ENCODE measurements around the gene IKZF5.
A peak's percentile ranks its signal among the peaks of the same experiment; 100 is the strongest.

IKZF5 gene

GRCh38 chr10:122986335-122986734 is 22.3 kb downstream of the IKZF5 start:
- TF ChIP-seq CTCF (IDR thresholded peaks at IDR 0.05; ENCODE audit: low read depth, low read length), result no peak
- no peak for DNase-seq

GRCh38 chr10:122984708-122985107 is 23.9 kb downstream of the IKZF5 start:
- H3K9me3 ChIP-seq (ENCODE audit: severe bottlenecking), result no peaks in the 10 kb centered on the region
- H3K4me3 ChIP-seq (ENCODE audit: low read depth, low read length), result no peak overlapping the region
- DNase-seq, result no peak
- no peak overlapping the region for H3K27ac ChIP-seq
- no peaks in the 10 kb centered on the region for H3K27me3 ChIP-seq (ENCODE audit: insufficient read depth, low read depth, severe bottlenecking)
- H3K36me3 ChIP-seq, result peaks cover 3% of the 10 kb centered on the region
- TF ChIP-seq CTCF (IDR thresholded peaks at IDR 0.05; ENCODE audit: low read depth, low read length), result no peak

More at GRCh38 chr10:122986335-122986734, 22.3 kb downstream of the IKZF5 start:
- no peaks in the 10 kb centered on the region for H3K9me3 ChIP-seq (ENCODE audit: severe bottlenecking)
- H3K4me3 ChIP-seq (ENCODE audit: low read depth, low read length), result no peak overlapping the region
- H3K27ac ChIP-seq, result no peak overlapping the region
- H3K27me3 ChIP-seq (ENCODE audit: insufficient read depth, low read depth, severe bottlenecking), result no peaks in the 10 kb centered on the region
- peaks cover 3% of the 10 kb centered on the region for H3K36me3 ChIP-seq

GRCh38 chr10:122983898-122984297 is 24.7 kb downstream of the IKZF5 start:
- Histone ChIP-seq H3K27me3 (ENCODE audit: insufficient read depth, low read depth, severe bottlenecking) (no peaks in the 10 kb centered on the region), H3K9me3 (ENCODE audit: severe bottlenecking) (no peaks in the 10 kb centered on the region), H3K27ac (no peak overlapping the region), H3K4me3 (ENCODE audit: low read depth, low read length) (no peak overlapping the region), H3K36me3 (peaks cover 3% of the 10 kb centered on the region)
- DNase-seq, result no peak
- no peak for TF ChIP-seq CTCF (IDR thresholded peaks at IDR 0.05; ENCODE audit: low read depth, low read length)

- Histone ChIP-seq H3K4me3 (ENCODE audit: low read depth, low read length) (peak overlapping the region; percentile 74), H3K27ac (no peak overlapping the region), H3K36me3 (peaks cover 3% of the 10 kb centered on the region; the same call in 1 of the 2 replicates), H3K27me3 (ENCODE audit: insufficient read depth, low read depth, severe bottlenecking) (no peaks in the 10 kb centered on the region), H3K9me3 (ENCODE audit: severe bottlenecking) (no peaks in the 10 kb centered on the region)
- DNase-seq, result no peak
- TF ChIP-seq CTCF (IDR thresholded peaks at IDR 0.05; ENCODE audit: low read depth, low read length), result 0 out of 2 replicates have a peak, but pooled peaks have one; percentile 19
These were observed 27.5 kb downstream of the IKZF5 start for GRCh38 chr10:122981066-122981464.

- peak; percentile 91 for DNase-seq
- peak; percentile 96 for TF ChIP-seq CTCF (IDR thresholded peaks at IDR 0.05; ENCODE audit: low read depth, low read length)
- Histone ChIP-seq H3K27me3 (ENCODE audit: insufficient read depth, low read depth, severe bottlenecking) (no peaks in the 10 kb centered on the region), H3K4me3 (ENCODE audit: low read depth, low read length) (peak within 1 kb of the TSS; percentile 74), H3K27ac (peak within 1 kb of the TSS; percentile 99), H3K36me3 (peaks cover 3% of the 10 kb centered on the region; the same call in 1 of the 2 replicates), H3K9me3 (ENCODE audit: severe bottlenecking) (no peaks in the 10 kb centered on the region)
These were observed 28.2 kb downstream of the IKZF5 start, which contains the start of gene PSTK for GRCh38 chr10:122980209-122981065. Gene PSTK (plus strand): TSS chr10:122980401. CDS start chr10:122980480, 79 bp downstream.
